ENCODE data around the gene GNG2.

GNG2 gene

GRCh38 chr14:51999084-51999483, 138.7 kb downstream of the GNG2 start:
- no peak for DNase-seq

- DNase-seq, result no peak
These were observed 139.7 kb downstream of the GNG2 start for GRCh38 chr14:52000019-52000582.

GRCh38 chr14:52000696-52001095, 140.3 kb downstream of the GNG2 start:
- no peak for DNase-seq

- no peak for DNase-seq
These were observed 142.1 kb downstream of the GNG2 start for GRCh38 chr14:52002542-52002941.

GRCh38 chr14:52003324-52003723, 142.9 kb downstream of the GNG2 start:
- no peak for DNase-seq

- no peak for DNase-seq
These were observed 145.2 kb downstream of the GNG2 start for GRCh38 chr14:52005625-52006024.

GRCh38 chr14:52006361-52006760, 145.9 kb downstream of the GNG2 start:
- no peak for DNase-seq

GRCh38 chr14:52007211-52007610, 146.8 kb downstream of the GNG2 start:
- no peak for DNase-seq

GRCh38 chr14:52007637-52008036, 147.2 kb downstream of the GNG2 start:
- DNase-seq, result no peak

- no peak for DNase-seq
These were observed 147.7 kb downstream of the GNG2 start for GRCh38 chr14:52008136-52008535.

GRCh38 chr14:52010173-52010693, 149.8 kb downstream of the GNG2 start:
- DNase-seq, result no peak

GRCh38 chr14:52011523-52011922, 151.1 kb downstream of the GNG2 start:
- no peak for DNase-seq

- DNase-seq, result no peak
These were observed 152.2 kb downstream of the GNG2 start for GRCh38 chr14:52012635-52013034.

GRCh38 chr14:52013984-52014600, 153.7 kb downstream of the GNG2 start:
- no peak for DNase-seq

- DNase-seq, result no peak
These were observed 154.3 kb downstream of the GNG2 start for GRCh38 chr14:52014601-52015267.

- no peak for DNase-seq
These were observed 155.1 kb downstream of the GNG2 start for GRCh38 chr14:52015411-52016030.

GRCh38 chr14:52018252-52018651, 157.8 kb downstream of the GNG2 start:
- no peak for DNase-seq

GRCh38 chr14:52018970-52019369, 158.6 kb downstream of the GNG2 start:
- DNase-seq, result no peak

Measured in T1000 (cell line).